ENCODE data around the gene SHISAL2A. TPM values are rescaled to one million over a fixed set of nuclear protein-coding genes. Genes with fewer than 3 reads are reported as not detected.

Gene SHISAL2A
- total RNA-seq, 1 donor from 2014 or later: not detected

- DNase-seq (ENCODE audit: extremely low spot score, unreplicated experiment): no peak
- peaks cover 7% of the 10 kb centered on the region for H3K4me1 Mint-ChIP-seq (ENCODE audit: unreplicated experiment)
- H3K27me3 Mint-ChIP-seq (ENCODE audit: unreplicated experiment): no peaks in the 10 kb centered on the region
- H3K9me3 Mint-ChIP-seq (ENCODE audit: unreplicated experiment): no peaks in the 10 kb centered on the region
- no peak overlapping the region for H3K4me3 Mint-ChIP-seq (ENCODE audit: unreplicated experiment)
- H3K27ac Mint-ChIP-seq (ENCODE audit: unreplicated experiment): no peak overlapping the region
- no peak for TF ChIP-seq CTCF (IDR thresholded peaks at IDR 0.05)
- no peaks in the 10 kb centered on the region for H3K36me3 Mint-ChIP-seq (ENCODE audit: unreplicated experiment)
These were observed 43.4 kb downstream of the SHISAL2A start for GRCh38 chr1:52676249-52676903.

- no peaks in the 10 kb centered on the region for H3K27me3 Mint-ChIP-seq (ENCODE audit: unreplicated experiment)
- no peak for DNase-seq (ENCODE audit: extremely low spot score, unreplicated experiment)
- H3K9me3 Mint-ChIP-seq (ENCODE audit: unreplicated experiment): no peaks in the 10 kb centered on the region
- no peaks in the 10 kb centered on the region for H3K36me3 Mint-ChIP-seq (ENCODE audit: unreplicated experiment)
- H3K4me1 Mint-ChIP-seq (ENCODE audit: unreplicated experiment): peaks cover 7% of the 10 kb centered on the region
- H3K4me3 Mint-ChIP-seq (ENCODE audit: unreplicated experiment): no peak overlapping the region
- no peak overlapping the region for H3K27ac Mint-ChIP-seq (ENCODE audit: unreplicated experiment)
- TF ChIP-seq CTCF (IDR thresholded peaks at IDR 0.05): no peak
These were observed 44.3 kb downstream of the SHISAL2A start for GRCh38 chr1:52677076-52677806.

GRCh38 chr1:52679048-52679447, 46.1 kb downstream of the SHISAL2A start:
- no peak for DNase-seq (ENCODE audit: extremely low spot score, unreplicated experiment)
- Mint-ChIP-seq H3K9me3 (ENCODE audit: unreplicated experiment) (no peaks in the 10 kb centered on the region), H3K27me3 (ENCODE audit: unreplicated experiment) (no peaks in the 10 kb centered on the region), H3K4me1 (ENCODE audit: unreplicated experiment) (peaks cover 6% of the 10 kb centered on the region), H3K27ac (ENCODE audit: unreplicated experiment) (no peak overlapping the region), H3K4me3 (ENCODE audit: unreplicated experiment) (no peak overlapping the region), H3K36me3 (ENCODE audit: unreplicated experiment) (no peaks in the 10 kb centered on the region)
- no peak for TF ChIP-seq CTCF (IDR thresholded peaks at IDR 0.05)

- H3K27ac Mint-ChIP-seq (ENCODE audit: unreplicated experiment): no peak overlapping the region
- H3K9me3 Mint-ChIP-seq (ENCODE audit: unreplicated experiment): no peaks in the 10 kb centered on the region
- TF ChIP-seq CTCF (IDR thresholded peaks at IDR 0.05): no peak
- H3K27me3 Mint-ChIP-seq (ENCODE audit: unreplicated experiment): no peaks in the 10 kb centered on the region
- no peak overlapping the region for H3K4me3 Mint-ChIP-seq (ENCODE audit: unreplicated experiment)
- no peaks in the 10 kb centered on the region for H3K36me3 Mint-ChIP-seq (ENCODE audit: unreplicated experiment)
- peaks cover 6% of the 10 kb centered on the region for H3K4me1 Mint-ChIP-seq (ENCODE audit: unreplicated experiment)
- no peak for DNase-seq (ENCODE audit: extremely low spot score, unreplicated experiment)
These were observed 46.5 kb downstream of the SHISAL2A start for GRCh38 chr1:52679498-52679897.

- Mint-ChIP-seq H3K4me3 (ENCODE audit: unreplicated experiment) (no peak overlapping the region), H3K36me3 (ENCODE audit: unreplicated experiment) (peaks cover 2% of the 10 kb centered on the region), H3K4me1 (ENCODE audit: unreplicated experiment) (peaks cover 2% of the 10 kb centered on the region), H3K27me3 (ENCODE audit: unreplicated experiment) (no peaks in the 10 kb centered on the region), H3K27ac (ENCODE audit: unreplicated experiment) (no peak overlapping the region), H3K9me3 (ENCODE audit: unreplicated experiment) (no peaks in the 10 kb centered on the region)
- TF ChIP-seq CTCF (IDR thresholded peaks at IDR 0.05): no peak
- no peak for DNase-seq (ENCODE audit: extremely low spot score, unreplicated experiment)
These were observed 47.4 kb downstream of the SHISAL2A start for GRCh38 chr1:52680353-52680752.
